Measurements from ENCODE around the gene ZBTB7C. TPM values are rescaled to one million over a fixed set of nuclear protein-coding genes. Genes with fewer than 3 reads are reported as not detected.
A peak's percentile ranks its signal among the peaks of the same experiment; 100 is the strongest.

Gene ZBTB7C
- polyA plus RNA-seq, 4 donors: 0.54 to 4.1 (median 1.5) TPM

DNA sequence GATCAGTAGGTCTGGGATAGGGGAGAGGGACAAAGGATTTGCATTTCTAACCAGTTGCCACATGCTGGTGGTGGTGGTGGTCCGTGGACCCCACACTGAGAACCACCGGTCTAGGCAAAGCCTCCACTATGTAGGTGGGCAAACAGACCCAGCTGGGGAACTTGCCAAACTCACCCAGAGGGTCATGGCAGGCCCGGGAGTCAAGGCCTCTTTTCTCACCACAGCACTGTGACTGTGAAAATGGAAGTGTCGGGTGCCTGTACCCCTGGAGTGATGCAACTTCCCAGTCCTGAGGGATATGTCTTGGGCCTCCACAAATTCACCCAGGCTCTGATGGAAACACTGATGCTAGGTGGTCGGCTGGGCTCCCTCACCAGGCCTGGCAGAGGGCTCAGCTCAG, 377.5 kb downstream of the ZBTB7C start:
- Histone ChIP-seq H3K36me3 (ENCODE audit: control insufficient read depth in 3 of 3, insufficient read depth in 2 of 3, low read depth in 1 of 3, low read length in 3 of 3) (no peaks in the 10 kb centered on the region), H3K27ac (ENCODE audit: low read depth in 1 of 3, low read length in 2 of 3) (no peak overlapping the region), H3K4me3 (ENCODE audit: low read depth in 1 of 3, low read length in 3 of 3) (no peak overlapping the region), H3K9me3 (ENCODE audit: control insufficient read depth in 2 of 2, insufficient read depth in 1 of 2, low read depth in 1 of 2, low read length in 1 of 2) (no peaks in the 10 kb centered on the region), H3K4me1 (ENCODE audit: control insufficient read depth in 3 of 3, insufficient read depth in 2 of 3, low read depth in 1 of 3, low read length in 2 of 3) (peaks cover 0 to 6% (median 0%) of the 10 kb centered on the region in 3 donors), H3K27me3 (ENCODE audit: control insufficient read depth in 3 of 3, insufficient read depth in 3 of 3, low read length in 3 of 3) (no peaks in the 10 kb centered on the region)
- no peak for FAIRE-seq
- WGBS, 3 donors: 81 to 88% (median 84%) methylated on average over 5 of the region's 5 CpGs
- DNase-seq: no peak

DNA sequence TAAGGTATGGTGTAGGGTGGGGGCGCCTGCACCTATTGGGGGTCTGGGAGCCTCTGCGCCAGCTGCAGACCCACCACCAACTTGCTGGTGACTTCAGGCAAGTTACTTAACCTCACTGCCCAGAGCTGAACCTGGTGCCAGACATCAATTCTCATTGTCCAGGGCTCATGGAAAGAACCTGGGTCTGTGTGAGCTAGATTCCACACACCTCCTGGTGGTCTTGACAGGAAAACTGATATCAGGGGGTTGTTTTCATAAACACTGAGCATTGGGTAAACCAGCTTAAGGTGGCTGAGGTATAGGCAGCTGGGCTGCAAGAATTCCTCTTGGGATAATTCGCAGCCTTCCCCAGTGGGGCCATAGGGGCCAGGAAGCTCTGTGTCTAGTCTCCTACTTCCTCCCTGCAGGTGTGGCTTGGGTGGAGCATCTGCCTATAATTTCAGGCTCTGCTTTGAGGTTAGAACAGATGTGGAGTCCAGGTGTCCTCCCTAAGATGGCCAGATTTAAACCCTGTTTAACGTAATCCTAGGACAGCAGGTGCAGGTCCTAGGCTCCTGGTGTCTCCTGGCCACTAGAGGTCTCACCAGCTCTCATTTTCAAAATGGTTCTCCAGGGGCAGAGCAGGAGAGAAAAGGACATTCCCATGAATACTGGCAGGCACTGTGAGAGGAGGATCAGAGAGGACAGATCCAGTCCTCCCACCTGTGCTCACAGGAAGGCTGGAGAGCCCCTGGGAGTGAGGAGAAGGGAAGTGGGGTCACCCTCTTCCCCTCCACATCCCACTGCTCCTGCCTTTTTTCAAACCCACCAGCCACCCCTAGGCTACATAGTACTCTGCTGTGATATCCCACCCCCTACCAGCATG, 378.3 kb downstream of the ZBTB7C start:
- no peak overlapping the region for H3K27ac ChIP-seq (ENCODE audit: low read depth in 1 of 3, low read length in 2 of 3)
- WGBS, 3 donors: 60 to 72% (median 70%) methylated on average over 4 of the region's 4 CpGs
- H3K36me3 ChIP-seq (ENCODE audit: control insufficient read depth in 3 of 3, insufficient read depth in 2 of 3, low read depth in 1 of 3, low read length in 3 of 3): no peaks in the 10 kb centered on the region
- no peaks in the 10 kb centered on the region for H3K27me3 ChIP-seq (ENCODE audit: control insufficient read depth in 3 of 3, insufficient read depth in 3 of 3, low read length in 3 of 3)
- H3K4me3 ChIP-seq (ENCODE audit: low read depth in 1 of 3, low read length in 3 of 3): no peak overlapping the region
- no peaks in the 10 kb centered on the region for H3K9me3 ChIP-seq (ENCODE audit: control insufficient read depth in 2 of 2, insufficient read depth in 1 of 2, low read depth in 1 of 2, low read length in 1 of 2)
- FAIRE-seq: no peak
- peaks cover 0 to 6% (median 0%) of the 10 kb centered on the region in 3 donors for H3K4me1 ChIP-seq (ENCODE audit: control insufficient read depth in 3 of 3, insufficient read depth in 2 of 3, low read depth in 1 of 3, low read length in 2 of 3)
- DNase-seq: peak; percentile 78 to 80

DNA sequence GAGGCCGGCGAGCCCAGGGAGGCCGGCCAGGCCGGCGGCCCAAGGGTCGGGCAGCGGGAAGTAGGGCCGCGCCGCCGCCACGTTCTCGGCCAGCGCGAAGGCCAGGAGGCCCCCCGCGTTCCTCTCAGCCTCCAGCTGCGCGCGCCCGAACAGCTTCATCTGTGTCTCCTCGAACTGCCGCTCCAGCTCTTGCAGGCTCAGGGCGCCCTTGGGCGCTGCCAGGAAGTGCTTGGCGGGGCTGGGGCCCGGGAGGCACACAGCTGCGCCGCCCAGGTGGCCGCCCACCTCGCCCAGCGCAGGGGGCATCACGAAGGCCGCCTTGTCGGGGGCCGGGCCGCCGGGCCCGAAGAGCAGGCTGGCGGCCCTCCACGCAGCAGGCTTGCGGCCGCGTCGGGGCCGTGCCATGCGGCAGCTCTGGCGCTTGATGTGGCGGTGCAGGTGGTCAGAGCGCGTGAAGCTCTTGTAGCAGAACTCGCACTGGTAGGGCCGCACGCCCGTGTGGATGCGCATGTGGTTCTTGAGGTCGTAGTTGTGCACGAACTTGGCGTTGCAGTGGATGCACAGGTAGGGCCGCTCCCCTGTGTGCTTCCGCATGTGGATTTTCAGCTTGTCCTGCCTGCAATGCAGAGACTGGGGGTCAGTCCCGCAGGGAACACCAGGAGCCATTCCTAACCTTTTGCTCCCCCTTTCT, 379.7 kb downstream of the ZBTB7C start:
- DNase-seq (no peak), FAIRE-seq (no peak)
- H3K4me1 ChIP-seq (ENCODE audit: control insufficient read depth in 3 of 3, insufficient read depth in 2 of 3, low read depth in 1 of 3, low read length in 2 of 3): peaks cover 0 to 6% (median 0%) of the 10 kb centered on the region in 3 donors
- H3K27ac ChIP-seq (ENCODE audit: low read depth in 1 of 3, low read length in 2 of 3): no peak overlapping the region
- H3K36me3 ChIP-seq (ENCODE audit: control insufficient read depth in 3 of 3, insufficient read depth in 2 of 3, low read depth in 1 of 3, low read length in 3 of 3): no peaks in the 10 kb centered on the region
- no peaks in the 10 kb centered on the region for H3K9me3 ChIP-seq (ENCODE audit: control insufficient read depth in 2 of 2, insufficient read depth in 1 of 2, low read depth in 1 of 2, low read length in 1 of 2)
- no peaks in the 10 kb centered on the region for H3K27me3 ChIP-seq (ENCODE audit: control insufficient read depth in 3 of 3, insufficient read depth in 3 of 3, low read length in 3 of 3)
- no peak overlapping the region for H3K4me3 ChIP-seq (ENCODE audit: low read depth in 1 of 3, low read length in 3 of 3)
- 95 to 96% (median 96%) methylated on average over 55 to 62 of the region's 62 CpGs for WGBS, 3 donors

DNA sequence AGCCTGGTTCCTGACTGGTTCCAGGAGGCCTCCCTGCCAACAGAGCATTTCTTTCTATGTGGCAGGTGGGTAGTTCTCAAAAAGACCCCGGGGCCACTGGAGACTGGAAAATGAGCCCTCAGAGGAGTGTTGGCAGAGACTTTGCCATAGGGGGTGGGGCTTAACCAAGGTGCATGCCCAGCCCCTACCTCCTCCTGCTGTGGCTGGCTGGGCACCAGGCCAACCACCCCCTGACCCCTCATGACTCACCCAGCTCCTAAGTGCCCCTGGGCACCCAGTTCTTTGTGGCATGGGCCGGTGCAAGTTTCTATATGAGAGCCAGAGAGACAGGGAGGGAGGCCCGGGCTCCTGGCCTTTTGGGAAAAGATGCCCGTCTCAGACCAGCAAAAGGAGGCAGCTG, 380.5 kb downstream of the ZBTB7C start:
- peak in 1 of 2 donors; percentile 62 for DNase-seq
- no peak overlapping the region for H3K4me3 ChIP-seq (ENCODE audit: low read depth in 1 of 3, low read length in 3 of 3)
- FAIRE-seq: no peak
- H3K4me1 ChIP-seq (ENCODE audit: control insufficient read depth in 3 of 3, insufficient read depth in 2 of 3, low read depth in 1 of 3, low read length in 2 of 3): peaks cover 0 to 9% (median 0%) of the 10 kb centered on the region in 3 donors
- H3K9me3 ChIP-seq (ENCODE audit: control insufficient read depth in 2 of 2, insufficient read depth in 1 of 2, low read depth in 1 of 2, low read length in 1 of 2): no peaks in the 10 kb centered on the region
- no peaks in the 10 kb centered on the region for H3K36me3 ChIP-seq (ENCODE audit: control insufficient read depth in 3 of 3, insufficient read depth in 2 of 3, low read depth in 1 of 3, low read length in 3 of 3)
- WGBS, 3 donors: 48 to 80% (median 72%) methylated on average over 4 of the region's 4 CpGs
- H3K27me3 ChIP-seq (ENCODE audit: control insufficient read depth in 3 of 3, insufficient read depth in 3 of 3, low read length in 3 of 3): no peaks in the 10 kb centered on the region
- H3K27ac ChIP-seq (ENCODE audit: low read depth in 1 of 3, low read length in 2 of 3): no peak overlapping the region

DNA sequence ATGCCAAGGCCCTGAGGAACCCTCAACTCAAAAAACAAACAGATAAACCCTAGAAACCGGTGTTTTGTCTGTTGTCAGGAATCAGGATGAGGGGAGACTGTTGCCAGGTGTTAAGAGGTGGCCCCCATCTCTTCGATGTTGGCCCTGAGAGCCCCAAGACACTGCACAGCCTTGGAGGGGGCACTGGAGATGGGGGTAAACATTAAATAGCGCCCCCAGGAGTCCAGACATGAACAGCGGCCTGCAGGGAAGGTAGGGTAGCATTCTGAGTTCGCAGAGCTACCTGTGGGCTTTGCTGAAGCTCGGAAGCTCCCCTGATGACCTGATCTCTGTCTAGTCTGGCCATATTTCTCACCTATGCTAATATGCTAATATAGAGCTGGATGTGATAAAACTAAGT, 381.1 kb downstream of the ZBTB7C start:
- FAIRE-seq (no peak), DNase-seq (no peak)
- H3K4me1 ChIP-seq (ENCODE audit: control insufficient read depth in 3 of 3, insufficient read depth in 2 of 3, low read depth in 1 of 3, low read length in 2 of 3): peaks cover 0 to 10% (median 0%) of the 10 kb centered on the region in 3 donors
- no peak overlapping the region for H3K27ac ChIP-seq (ENCODE audit: low read depth in 1 of 3, low read length in 2 of 3)
- no peak overlapping the region for H3K4me3 ChIP-seq (ENCODE audit: low read depth in 1 of 3, low read length in 3 of 3)
- no peaks in the 10 kb centered on the region for H3K36me3 ChIP-seq (ENCODE audit: control insufficient read depth in 3 of 3, insufficient read depth in 2 of 3, low read depth in 1 of 3, low read length in 3 of 3)
- WGBS, 3 donors: 81 to 88% (median 82%) methylated on average over 6 of the region's 6 CpGs
- no peaks in the 10 kb centered on the region for H3K27me3 ChIP-seq (ENCODE audit: control insufficient read depth in 3 of 3, insufficient read depth in 3 of 3, low read length in 3 of 3)
- no peaks in the 10 kb centered on the region for H3K9me3 ChIP-seq (ENCODE audit: control insufficient read depth in 2 of 2, insufficient read depth in 1 of 2, low read depth in 1 of 2, low read length in 1 of 2)

DNA sequence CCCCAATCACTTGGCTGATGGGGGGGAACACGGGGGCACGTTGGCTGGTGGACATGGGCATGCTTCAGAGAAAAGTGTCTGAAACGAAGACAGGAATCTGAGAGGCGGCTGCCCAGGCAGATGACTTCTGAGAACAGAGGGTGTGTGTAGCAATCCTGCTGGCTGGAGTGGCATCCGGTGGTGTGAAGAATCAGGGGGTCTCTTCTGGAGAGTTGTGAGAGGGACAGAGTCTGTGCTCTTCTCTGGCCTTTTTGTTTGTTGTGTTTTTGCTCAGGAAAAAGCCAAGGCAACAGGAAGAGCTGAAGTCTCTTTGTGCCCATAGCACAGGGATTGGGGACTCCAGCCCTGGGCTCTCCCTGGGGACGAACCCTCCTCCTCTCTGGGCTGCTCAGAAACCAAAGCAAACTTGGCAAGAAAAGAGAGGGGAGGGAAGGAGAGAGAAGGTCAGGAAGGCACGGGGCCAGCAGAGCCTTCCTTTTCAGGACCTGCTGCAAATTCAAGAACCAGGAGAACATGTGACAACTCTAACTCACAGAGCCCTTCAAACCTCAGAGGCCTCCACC, 381.7 kb downstream of the ZBTB7C start:
- Histone ChIP-seq H3K4me1 (ENCODE audit: control insufficient read depth in 3 of 3, insufficient read depth in 2 of 3, low read depth in 1 of 3, low read length in 2 of 3) (peaks cover 0 to 10% (median 0%) of the 10 kb centered on the region in 3 donors), H3K4me3 (ENCODE audit: low read depth in 1 of 3, low read length in 3 of 3) (no peak overlapping the region), H3K27ac (ENCODE audit: low read depth in 1 of 3, low read length in 2 of 3) (no peak overlapping the region), H3K27me3 (ENCODE audit: control insufficient read depth in 3 of 3, insufficient read depth in 3 of 3, low read length in 3 of 3) (no peaks in the 10 kb centered on the region), H3K36me3 (ENCODE audit: control insufficient read depth in 3 of 3, insufficient read depth in 2 of 3, low read depth in 1 of 3, low read length in 3 of 3) (no peaks in the 10 kb centered on the region), H3K9me3 (ENCODE audit: control insufficient read depth in 2 of 2, insufficient read depth in 1 of 2, low read depth in 1 of 2, low read length in 1 of 2) (no peaks in the 10 kb centered on the region)
- DNase-seq (no peak), FAIRE-seq (no peak)
- WGBS, 3 donors: 47 to 73% (median 62%) methylated on average over 7 of the region's 7 CpGs

DNA sequence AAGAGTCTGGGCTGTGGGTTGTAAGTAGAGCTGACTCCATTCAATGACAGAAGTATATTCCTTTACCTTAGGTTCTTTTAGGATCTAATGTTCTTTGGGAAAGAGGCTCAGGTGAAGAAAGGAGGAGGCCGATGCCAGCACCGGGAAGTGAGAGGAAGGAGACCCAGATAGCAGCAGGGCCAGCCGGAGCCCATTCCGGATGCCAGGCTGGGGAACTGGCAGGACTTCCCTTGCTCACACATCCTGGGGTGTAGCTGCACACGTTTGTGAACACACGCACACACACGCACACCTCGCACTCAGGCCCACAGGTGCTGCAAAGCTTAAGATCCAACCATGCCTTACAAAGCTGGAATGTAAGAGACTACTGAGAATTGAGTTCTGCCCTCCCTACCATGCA, 383.0 kb downstream of the ZBTB7C start:
- Histone ChIP-seq H3K4me3 (ENCODE audit: low read depth in 1 of 3, low read length in 3 of 3) (no peak overlapping the region), H3K27me3 (ENCODE audit: control insufficient read depth in 3 of 3, insufficient read depth in 3 of 3, low read length in 3 of 3) (peaks cover 0 to 9% (median 4%) of the 10 kb centered on the region in 3 donors), H3K27ac (ENCODE audit: low read depth in 1 of 3, low read length in 2 of 3) (no peak overlapping the region), H3K9me3 (ENCODE audit: control insufficient read depth in 2 of 2, insufficient read depth in 1 of 2, low read depth in 1 of 2, low read length in 1 of 2) (no peaks in the 10 kb centered on the region), H3K36me3 (ENCODE audit: control insufficient read depth in 3 of 3, insufficient read depth in 2 of 3, low read depth in 1 of 3, low read length in 3 of 3) (no peaks in the 10 kb centered on the region), H3K4me1 (ENCODE audit: control insufficient read depth in 3 of 3, insufficient read depth in 2 of 3, low read depth in 1 of 3, low read length in 2 of 3) (peaks cover 0 to 10% (median 0%) of the 10 kb centered on the region in 3 donors)
- DNase-seq (no peak), FAIRE-seq (no peak)
- 92 to 96% (median 92%) methylated on average over 8 of the region's 8 CpGs for WGBS, 3 donors

DNA sequence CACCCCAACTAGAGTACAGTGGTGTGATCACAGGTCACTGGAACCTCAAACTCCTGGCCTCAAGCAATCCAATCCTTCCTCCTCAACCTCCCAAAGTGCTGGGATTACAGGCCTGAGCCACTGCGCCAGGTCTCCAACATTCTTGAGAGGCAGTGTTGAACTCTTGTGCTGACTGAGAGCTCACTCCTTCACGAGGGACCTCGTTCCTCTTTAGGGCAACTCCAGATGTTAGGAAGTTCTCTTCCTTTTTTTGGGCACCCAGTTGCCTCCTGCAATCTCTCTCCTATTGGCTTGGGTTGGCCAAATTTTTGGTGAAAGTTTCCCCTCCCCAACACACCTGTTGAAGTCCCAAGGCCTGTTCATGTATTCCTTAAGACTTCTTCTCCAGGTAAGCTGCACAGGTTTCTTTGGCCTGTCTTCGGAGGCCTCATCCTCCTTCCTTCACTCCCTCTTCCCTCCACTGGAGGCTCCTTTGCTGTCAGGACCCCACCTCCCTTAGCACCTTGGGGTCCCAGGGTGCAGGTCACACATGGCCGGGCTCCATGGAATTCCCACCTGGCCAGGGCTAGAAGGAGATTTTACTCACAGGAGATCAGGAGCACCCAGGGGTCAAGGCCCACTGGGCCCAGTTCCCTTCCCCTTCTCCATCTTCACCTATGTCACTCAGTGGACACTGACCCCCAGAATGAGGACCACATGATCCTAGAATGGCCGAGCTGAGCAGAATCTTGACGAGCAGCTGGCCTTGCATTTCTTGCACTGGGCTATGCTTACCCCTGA, 384.1 kb downstream of the ZBTB7C start:
- FAIRE-seq (no peak), DNase-seq (no peak)
- WGBS, 3 donors: 85 to 87% (median 86%) methylated on average over 7 of the region's 7 CpGs

More for the DNA sequence above, 384.1 kb downstream of the ZBTB7C start:
- Histone ChIP-seq H3K36me3 (ENCODE audit: control insufficient read depth in 3 of 3, insufficient read depth in 2 of 3, low read depth in 1 of 3, low read length in 3 of 3) (no peaks in the 10 kb centered on the region), H3K27me3 (ENCODE audit: control insufficient read depth in 3 of 3, insufficient read depth in 3 of 3, low read length in 3 of 3) (peaks cover 0 to 15% (median 4%) of the 10 kb centered on the region in 3 donors), H3K4me3 (ENCODE audit: low read depth in 1 of 3, low read length in 3 of 3) (no peak overlapping the region), H3K27ac (ENCODE audit: low read depth in 1 of 3, low read length in 2 of 3) (no peak overlapping the region), H3K9me3 (ENCODE audit: control insufficient read depth in 2 of 2, insufficient read depth in 1 of 2, low read depth in 1 of 2, low read length in 1 of 2) (no peaks in the 10 kb centered on the region), H3K4me1 (ENCODE audit: control insufficient read depth in 3 of 3, insufficient read depth in 2 of 3, low read depth in 1 of 3, low read length in 2 of 3) (peaks cover 0 to 4% (median 0%) of the 10 kb centered on the region in 3 donors)

Data from small intestine (tissue), 7 donors.